HepG2 (cell line): ENCODE data around the gene VWC2L. TPM values are rescaled to one million over a fixed set of nuclear protein-coding genes. Genes with fewer than 3 reads are reported as not detected.

Source experiments
- ATAC-seq: fragments of 200-7000 bp; cut with Tn5 transposase; 3 replicates; pipeline ENCODE4 v1.9.1; 2020; ENCODE audit warnings: mild to moderate bottlenecking, moderate library complexity
- BruUV-seq: library from RNA; stranded (reverse); fragments of 400-500 nt; replicated peaks from 2 replicates; lab custom pipeline; 2021; lab: Mats Ljungman, UMichigan
- CTCF ChIA-PET: fragments of 300-600 bp; formaldehyde crosslinking; extraction: SDS; loops from one replicate; lab custom pipeline; 2021; ENCODE audit warnings: low total read pairs, inconsistent platforms, low intra/inter-chr PET ratio; lab: Yijun Ruan, JAX
- POLR2A ChIA-PET: fragments of 350-600 bp; sonication (Branson Sonifier 250); formaldehyde crosslinking; loops from one replicate; lab custom pipeline; 2020; ENCODE audit warnings: antibody characterized with exemption, inconsistent platforms; lab: Yijun Ruan, JAX
- DNase-seq: peaks from one replicate; pipeline ENCODE4 v3.0.0-alpha.2; 2015; ENCODE audit warnings: low spot score
- FAIRE-seq: peaks from 3 replicates; lab custom pipeline; 2011; peaks lifted over from hg19 to GRCh38; lab: Jason Lieb, UNC
- H2AFZ ChIP-seq: one replicate; pipeline ENCODE4 v1.6.1; 2011; ENCODE audit warnings: low read length, inconsistent platforms
- H3K27ac ChIP-seq: fragments of 300-600 bp; 3 replicates; pipeline ENCODE4 v1.8.0; 2011; ENCODE audit warnings: mixed run types, mild to moderate bottlenecking, mixed read lengths, low read length, inconsistent platforms; ENCODE audit not compliant: insufficient read depth; ENCODE audit errors: extremely low read length
- H3K27me3 ChIP-seq, 2 experiments: fragments of 200-600 bp in 1 of 2; 2 replicates in 1 of 2; 3 replicates in 1 of 2; pipeline versions ENCODE4 v1.6.0 to v1.8.0; 2011; ENCODE audit warnings: low read length in 2 of 2, mild to moderate bottlenecking in 2 of 2, moderate library complexity in 2 of 2, inconsistent platforms in 1 of 2; ENCODE audit not compliant: insufficient read depth in 2 of 2, control insufficient read depth in 1 of 2
- H3K36me3 ChIP-seq, 2 experiments: fragments of 200-600 bp in 1 of 2; replicated peaks in 1 of 2; 2 replicates in 1 of 2; 3 replicates in 1 of 2; pipeline versions ENCODE4 v1.5.1 to v1.8.0; 2011; ENCODE audit warnings: low read length in 2 of 2, inconsistent platforms in 1 of 2; ENCODE audit not compliant: insufficient read depth in 2 of 2, control insufficient read depth in 1 of 2
- H3K4me1 ChIP-seq: 2 replicates; pipeline ENCODE4 v1.5.1; 2012; ENCODE audit warnings: low read length, inconsistent platforms; ENCODE audit not compliant: insufficient read depth
- H3K4me2 ChIP-seq: 2 replicates; pipeline ENCODE4 v1.6.0; 2011; ENCODE audit warnings: low read depth, low read length, inconsistent platforms
- H3K4me3 ChIP-seq, 3 experiments: fragments of 200-600 bp in 1 of 3; sonication (generic), shearing (Covaris generic) in 1 of 3; replicated peaks in 1 of 3; 2 replicates each; pipeline ENCODE4 v1.5.1; 2011 to 2016; ENCODE audit warnings: low read length in 3 of 3, inconsistent platforms in 2 of 3, low read depth in 2 of 3, mild to moderate bottlenecking in 2 of 3, control low read depth in 1 of 3, mixed read lengths in 1 of 3; ENCODE audit not compliant: insufficient read depth in 1 of 3
- H3K79me2 ChIP-seq: one replicate; pipeline ENCODE4 v1.6.1; 2011; ENCODE audit warnings: low read length, inconsistent platforms; ENCODE audit not compliant: insufficient read depth
- H3K9ac ChIP-seq: 2 replicates; pipeline ENCODE4 v1.6.0; 2011; ENCODE audit warnings: mild to moderate bottlenecking, low read depth, low read length, inconsistent platforms; ENCODE audit not compliant: insufficient read depth
- H3K9me3 ChIP-seq: 2 replicates; pipeline ENCODE4 v1.5.1; 2012; ENCODE audit warnings: mild to moderate bottlenecking, low read length
- H4K20me1 ChIP-seq: 2 replicates; pipeline ENCODE4 v1.6.0; 2011; ENCODE audit warnings: inconsistent platforms, mild to moderate bottlenecking, low read length, moderate library complexity; ENCODE audit not compliant: insufficient read depth
- BRF2 ChIP-seq: sonication (generic); formaldehyde crosslinking; IDR thresholded peaks from 2 replicates; pipeline ENCODE4 v1.8.1; 2022; ENCODE audit warnings: mild to moderate bottlenecking, missing genetic modification reagents
- E2F1 ChIP-seq: sonication (generic); formaldehyde crosslinking; IDR thresholded peaks from 2 replicates; pipeline ENCODE4 v1.5.0; 2020; ENCODE audit warnings: missing genetic modification reagents
- FOXA3 ChIP-seq: IDR thresholded peaks from 2 replicates; pipeline ENCODE4 v1.6.1; 2016; ENCODE audit warnings: missing genetic modification reagents, missing compliant biosample characterization
- KDM3A ChIP-seq: IDR thresholded peaks from 2 replicates; pipeline ENCODE4 v1.6.1; 2018; ENCODE audit warnings: low read depth, missing compliant biosample characterization
- MAFF ChIP-seq: IDR thresholded peaks from 2 replicates; pipeline ENCODE4 v1.6.1; 2011; ENCODE audit warnings: low read depth, low read length, improper control_type of control experiment
- MBNL3 ChIP-seq: fragments of 250-450 bp; sonication (Bioruptor Pico); conservative IDR thresholded peaks from 2 replicates; pipeline ENCODE4 v1.8.0; 2022; ENCODE audit warnings: mild to moderate bottlenecking, inconsistent platforms
- NCOA5 ChIP-seq: sonication (generic); formaldehyde crosslinking; IDR thresholded peaks from 2 replicates; pipeline ENCODE4 v1.4.0; 2020; ENCODE audit warnings: missing genetic modification reagents
- SNAPC4 ChIP-seq: sonication (generic); formaldehyde crosslinking; IDR thresholded peaks from 2 replicates; pipeline ENCODE4 v1.4.0; 2020; ENCODE audit warnings: mild to moderate bottlenecking, missing genetic modification reagents
- TCF7 ChIP-seq: sonication (generic); IDR thresholded peaks from 2 replicates; pipeline ENCODE4 v1.6.1; 2016; ENCODE audit warnings: antibody characterized with exemption, low read depth
- THAP9 ChIP-seq: sonication (generic); formaldehyde crosslinking; IDR thresholded peaks from 2 replicates; pipeline ENCODE4; 2020; ENCODE audit warnings: missing genetic modification reagents, mild to moderate bottlenecking, borderline replicate concordance
- ZFP82 ChIP-seq: sonication (generic); formaldehyde crosslinking; IDR thresholded peaks from 2 replicates; pipeline ENCODE4 v1.5.1; 2020; ENCODE audit warnings: mild to moderate bottlenecking, missing genetic modification reagents, borderline replicate concordance
- ZGPAT ChIP-seq: IDR thresholded peaks from 2 replicates; pipeline ENCODE4 v1.6.1; 2016; ENCODE audit warnings: mild to moderate bottlenecking
- ZNF263 ChIP-seq: sonication (generic); formaldehyde crosslinking; IDR thresholded peaks from 2 replicates; pipeline ENCODE4 v1.4.0; 2020; ENCODE audit warnings: missing genetic modification reagents
- WGBS: methylation state at CpG from one replicate; pipeline ENCODE4 v1.1.6; 2017; ENCODE audit warnings: low lambda C conversion rate; 5-methylcytosine and 5-hydroxymethylcytosine counted together
- in situ Hi-C: cut with HindIII; loops from 2 replicates; pipeline ENCODE4 v1.10.0; 2017; ENCODE audit warnings: low pct_unique_long_range_greater_than_20kb; ENCODE audit not compliant: extremely low pct_ligation_motif_present
- intact Hi-C: fragments of 100-400 bp; cut with micrococcal nuclease; formaldehyde crosslinking; loops from one replicate; pipeline ENCODE4 v1.10.0; 2022; ENCODE audit not compliant: unreplicated experiment
- polyA plus RNA-seq, 8 experiments: library from polyadenylated mRNA; depleted of rRNA in 3 of 8; stranded (reverse) in 7 of 8; unstranded in 1 of 8; fragments of >200 nt; fragmentation: Illumina TruSeq in 4 of 8; extraction: Trizol in 4 of 8; gene quantifications; 2 replicates each; pipeline versions ENCODE4 v1.2.1 to v1.2.3, GENCODE V29; 2011 to 2016; ENCODE audit warnings: low read depth in 4 of 8, missing spikeins in 1 of 8, mixed read lengths in 1 of 8; ENCODE audit not compliant: insufficient read depth in 1 of 8
- total RNA-seq, 5 experiments: library from RNA; depleted of rRNA; stranded (reverse); fragments of >200 nt; fragmentation: Illumina TruSeq; extraction: Trizol; gene quantifications; 2 replicates each; pipeline ENCODE4 v1.2.3, GENCODE V29; 2016; ENCODE audit warnings: low read depth in 1 of 5

The VWC2L gene
- total and polyA plus RNA-seq, 2 of the 13 experiments (the other 11 are each of a cell fraction or from before 2014, with no cell fraction given), result not detected

- no peak overlapping the region for H3K9ac ChIP-seq
- no TSS peak for BruUV-seq
- H3K4me2 ChIP-seq, result no peak overlapping the region
- H3K27me3 ChIP-seq, result no peaks in the 10 kb centered on the region
- POLR2A ChIA-PET, result no interaction called here
- no peak for FAIRE-seq
- 2% methylated on average over 1 of the region's 1 CpG for WGBS
- no peak overlapping the region for H2AFZ ChIP-seq
- H4K20me1 ChIP-seq, result no peaks in the 10 kb centered on the region
- CTCF ChIA-PET, result no interaction called here
- no peak overlapping the region for H3K27ac ChIP-seq
- H3K36me3 ChIP-seq, result no peaks in the 10 kb centered on the region
- H3K4me3 ChIP-seq, result no peak overlapping the region
- no peak for ATAC-seq
- in situ Hi-C loops, result no loop called here
- intact Hi-C loops, result no loop called here
- no peaks in the 10 kb centered on the region for H3K9me3 ChIP-seq
- H3K4me1 ChIP-seq, result no peaks in the 10 kb centered on the region
- no peak for DNase-seq
- no peaks in the 10 kb centered on the region for H3K79me2 ChIP-seq
- no peak for TF ChIP-seq E2F1
- TF ChIP-seq THAP9 (CRISPR knock-in tag), result no peak
- no peak for TF ChIP-seq MBNL3 (CRISPR knock-in tag)
- TF ChIP-seq FOXA3, result no peak
- TF ChIP-seq KDM3A (CRISPR knock-in tag), result no peak
- TF ChIP-seq BRF2 (CRISPR knock-in tag), result no peak
- TF ChIP-seq ZGPAT (CRISPR knock-in tag), result no peak
- TF ChIP-seq TCF7, result no peak
- TF ChIP-seq MAFF, result no peak
- TF ChIP-seq SNAPC4 (CRISPR knock-in tag), result no peak
- no peak for TF ChIP-seq NCOA5 (CRISPR knock-in tag)
- TF ChIP-seq ZFP82 (CRISPR knock-in tag), result no peak
- no peak for TF ChIP-seq ZNF263
Measured at GRCh38 chr2:214503568-214503967, 92.7 kb downstream of the VWC2L start.
